Omental fat pad (tissue), 4 donors: ENCODE measurements around the gene SCYGR7. TPM values are rescaled to one million over a fixed set of nuclear protein-coding genes. Genes with fewer than 3 reads are reported as not detected.

Experiments
- ATAC-seq: fragments of 150-250 bp; one replicate; pipeline ENCODE4 v1.9.1; 2016; ENCODE audit warnings: mild to moderate bottlenecking, moderate library complexity; ENCODE audit not compliant: low FRiP score
- DNase-seq: peaks from one replicate; pipeline ENCODE4 v3.0.0-alpha.2; 2019; ENCODE audit warnings: low spot score
- CTCF ChIP-seq, 3 donors: fragments of 450-650 bp; IDR thresholded peaks; one replicate each; pipeline ENCODE4 v1.5.1; 2016 to 2017; ENCODE audit warnings: antibody characterized with exemption in 3 of 3, mild to moderate bottlenecking in 3 of 3, moderate library complexity in 2 of 3
- total RNA-seq, 4 donors: library from RNA; depleted of rRNA; stranded (reverse); fragments of >200 nt; gene quantifications; one replicate each; pipeline ENCODE4 v1.1.0, GENCODE V29; 2016

Gene SCYGR7
- total RNA-seq, 4 donors from 2014 or later = not detected

DNA sequence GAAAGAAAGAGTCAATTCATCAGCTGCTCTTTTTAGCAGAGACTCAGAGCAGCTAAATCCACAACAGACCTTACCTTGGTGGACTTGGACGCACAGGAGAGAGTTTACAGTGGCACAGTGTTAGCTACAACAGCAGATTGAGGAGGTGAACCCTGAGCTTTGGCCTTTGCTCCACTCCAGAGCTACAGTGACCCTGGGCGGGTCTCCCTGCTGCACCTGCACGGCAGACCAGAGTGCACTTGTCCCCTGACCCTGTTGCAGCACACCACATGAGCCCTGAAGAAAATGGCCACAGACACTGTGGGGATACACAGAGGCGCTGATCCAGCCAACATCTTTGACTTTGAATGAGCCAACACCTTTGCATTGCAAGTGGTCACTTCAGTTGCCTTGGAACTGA, 21.3 kb upstream of the SCYGR7 start:
- ATAC-seq (no peak), DNase-seq (no peak)
- no peak for TF ChIP-seq CTCF (IDR thresholded peaks at IDR 0.05)

DNA sequence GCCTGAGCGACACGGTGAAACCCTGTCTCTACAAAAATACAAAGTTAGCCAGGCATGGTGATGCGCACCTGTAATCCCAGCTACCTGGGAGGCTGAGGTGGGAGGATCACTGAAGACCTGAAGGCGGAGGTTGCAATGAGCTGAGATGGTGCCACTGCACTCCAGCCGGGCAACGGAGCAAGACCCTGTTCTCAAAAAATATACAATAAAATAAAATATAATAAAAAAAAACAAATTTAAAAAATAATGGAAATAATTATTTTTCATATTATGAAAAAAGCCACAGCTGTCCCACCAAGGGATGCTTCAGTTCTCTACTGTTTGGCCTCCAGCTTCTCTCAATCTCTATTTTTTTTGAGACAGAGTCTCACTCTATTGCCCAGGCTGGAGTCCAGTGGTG, 20.7 kb upstream of the SCYGR7 start:
- TF ChIP-seq CTCF (IDR thresholded peaks at IDR 0.05) = no peak
- ATAC-seq (no peak), DNase-seq (no peak)

- TF ChIP-seq CTCF (IDR thresholded peaks at IDR 0.05) = no peak
- no peak for DNase-seq
- no peak for ATAC-seq
Observed at GRCh38 chr2:227710986-227711385, 17.1 kb upstream of the SCYGR7 start.

DNA sequence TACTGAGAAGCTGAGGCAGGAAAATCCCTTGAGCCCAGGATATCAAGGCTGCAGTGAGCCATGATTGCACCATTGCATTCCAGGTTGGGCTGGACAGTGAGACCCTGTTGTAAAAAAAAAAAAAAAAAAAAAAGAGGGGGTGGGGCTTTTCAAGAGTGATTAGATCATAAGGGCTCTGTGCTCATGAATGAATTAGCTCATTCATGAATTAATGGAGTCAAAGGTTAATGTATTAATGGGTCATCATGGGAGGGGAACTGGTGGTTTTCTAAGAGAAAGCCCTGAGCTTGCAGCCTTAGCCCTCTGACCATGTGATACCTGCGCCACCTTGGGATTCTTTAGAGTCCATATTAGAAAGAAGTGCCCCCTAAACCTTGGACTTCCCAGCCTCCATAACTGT, 14.8 kb upstream of the SCYGR7 start:
- ATAC-seq = no peak
- no peak for DNase-seq
- TF ChIP-seq CTCF (IDR thresholded peaks at IDR 0.05) = no peak

- DNase-seq (no peak), ATAC-seq (no peak)
- TF ChIP-seq CTCF (IDR thresholded peaks at IDR 0.05) = no peak
Observed at GRCh38 chr2:227716501-227716900, 11.6 kb upstream of the SCYGR7 start.

DNA sequence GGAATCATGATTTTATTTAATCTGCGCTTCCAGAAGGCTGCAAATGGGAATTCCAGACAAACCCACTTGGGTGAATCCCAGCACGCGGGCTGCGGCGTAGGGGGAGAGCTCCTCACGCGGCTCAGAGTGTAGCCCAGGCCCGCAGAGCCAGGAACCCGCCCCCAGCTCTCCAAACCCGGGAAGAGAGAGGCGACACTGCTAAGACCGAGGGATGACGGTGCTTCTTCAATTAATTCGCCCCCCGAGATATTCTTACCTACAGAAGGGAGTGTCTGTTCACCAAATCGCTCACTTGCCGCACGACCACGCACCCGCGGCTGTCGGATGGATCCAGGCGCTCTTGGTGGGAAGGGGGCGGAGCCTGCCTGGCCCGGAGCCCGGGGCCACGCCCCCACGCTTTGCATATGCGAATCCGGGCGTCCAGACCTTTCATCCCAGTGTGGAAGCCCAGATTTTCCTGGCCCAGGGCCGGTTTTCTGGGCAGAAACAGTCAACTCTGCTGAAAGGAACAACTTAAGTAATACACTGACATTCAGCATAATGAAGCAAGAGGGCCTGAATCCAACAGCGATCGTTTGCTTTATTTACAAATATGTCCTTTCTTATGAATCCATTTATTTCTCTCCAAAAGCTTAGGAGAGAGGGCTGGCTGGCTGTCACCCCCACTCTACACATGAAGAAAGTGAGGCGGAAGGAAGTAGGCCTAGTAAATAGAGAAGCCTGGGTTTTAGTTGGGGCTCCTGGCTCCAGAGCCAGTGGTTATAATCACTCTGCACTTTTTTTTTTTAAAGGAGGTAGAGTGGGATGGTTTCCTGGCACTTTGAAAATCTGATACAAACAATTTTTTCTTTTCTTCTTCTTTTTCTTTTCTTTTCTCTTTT, 10.2 kb upstream of the SCYGR7 start, which contains the start of gene SLC19A3:
SLC19A3 (minus strand) TSS at position 342 of the 881 bp plus-strand sequence. CDS start 15,710 bp downstream, outside the sequence.
- no peak for TF ChIP-seq CTCF (IDR thresholded peaks at IDR 0.05)
- peak; percentile 94 for ATAC-seq

GRCh38 chr2:227719641-227720040, 8.5 kb upstream of the SCYGR7 start:
- TF ChIP-seq CTCF (IDR thresholded peaks at IDR 0.05) = no peak

More for the DNA sequence above, 10.2 kb upstream of the SCYGR7 start, which contains the start of gene SLC19A3:
- peak; percentile 91 for DNase-seq

More at GRCh38 chr2:227719641-227720040, 8.5 kb upstream of the SCYGR7 start:
- ATAC-seq (no peak), DNase-seq (no peak)
